Measurements from ENCODE around the gene SGCD. TPM values are rescaled to one million over a fixed set of nuclear protein-coding genes. Genes with fewer than 3 reads are reported as not detected.

Gene SGCD
- total and polyA plus RNA-seq, 9 of the 15 experiments (the other 6 are each of a cell fraction or from before 2014, with no cell fraction given) = not detected

DNA sequence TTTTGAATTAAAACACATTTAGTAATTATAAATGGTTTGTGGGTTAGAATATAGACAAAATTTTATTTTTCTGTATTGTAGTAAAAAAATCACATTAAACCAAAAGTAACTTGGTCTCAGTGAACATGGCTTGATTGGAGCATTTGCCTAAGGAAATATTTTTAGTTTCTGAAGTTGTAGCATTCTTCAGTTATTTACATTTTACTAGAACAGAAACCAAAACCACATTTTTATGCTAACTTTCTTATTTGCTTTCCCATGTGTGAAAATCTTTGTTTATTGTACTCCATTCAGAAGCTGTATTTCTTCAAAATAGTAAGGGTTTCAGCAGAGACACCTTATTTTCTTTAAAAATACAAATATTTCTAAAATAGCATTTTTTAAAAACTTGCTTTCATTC is 129.9 kb downstream of the SGCD start (continued):
- TF ChIP-seq, protein P1, sequence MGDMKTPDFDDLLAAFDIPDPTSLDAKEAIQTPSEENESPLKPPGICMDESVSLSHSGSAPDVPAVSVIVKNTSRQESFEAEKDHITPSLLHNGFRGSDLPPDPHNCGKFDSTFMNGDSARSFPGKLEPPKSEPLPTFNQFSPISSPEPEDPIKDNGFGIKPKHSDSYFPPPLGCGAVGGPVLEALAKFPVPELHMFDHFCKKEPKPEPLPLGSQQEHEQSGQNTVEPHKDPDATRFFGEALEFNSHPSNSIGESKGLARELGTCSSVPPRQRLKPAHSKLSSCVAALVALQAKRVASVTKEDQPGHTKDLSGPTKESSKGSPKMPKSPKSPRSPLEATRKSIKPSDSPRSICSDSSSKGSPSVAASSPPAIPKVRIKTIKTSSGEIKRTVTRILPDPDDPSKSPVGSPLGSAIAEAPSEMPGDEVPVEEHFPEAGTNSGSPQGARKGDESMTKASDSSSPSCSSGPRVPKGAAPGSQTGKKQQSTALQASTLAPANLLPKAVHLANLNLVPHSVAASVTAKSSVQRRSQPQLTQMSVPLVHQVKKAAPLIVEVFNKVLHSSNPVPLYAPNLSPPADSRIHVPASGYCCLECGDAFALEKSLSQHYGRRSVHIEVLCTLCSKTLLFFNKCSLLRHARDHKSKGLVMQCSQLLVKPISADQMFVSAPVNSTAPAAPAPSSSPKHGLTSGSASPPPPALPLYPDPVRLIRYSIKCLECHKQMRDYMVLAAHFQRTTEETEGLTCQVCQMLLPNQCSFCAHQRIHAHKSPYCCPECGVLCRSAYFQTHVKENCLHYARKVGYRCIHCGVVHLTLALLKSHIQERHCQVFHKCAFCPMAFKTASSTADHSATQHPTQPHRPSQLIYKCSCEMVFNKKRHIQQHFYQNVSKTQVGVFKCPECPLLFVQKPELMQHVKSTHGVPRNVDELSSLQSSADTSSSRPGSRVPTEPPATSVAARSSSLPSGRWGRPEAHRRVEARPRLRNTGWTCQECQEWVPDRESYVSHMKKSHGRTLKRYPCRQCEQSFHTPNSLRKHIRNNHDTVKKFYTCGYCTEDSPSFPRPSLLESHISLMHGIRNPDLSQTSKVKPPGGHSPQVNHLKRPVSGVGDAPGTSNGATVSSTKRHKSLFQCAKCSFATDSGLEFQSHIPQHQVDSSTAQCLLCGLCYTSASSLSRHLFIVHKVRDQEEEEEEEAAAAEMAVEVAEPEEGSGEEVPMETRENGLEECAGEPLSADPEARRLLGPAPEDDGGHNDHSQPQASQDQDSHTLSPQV (IDR thresholded peaks at IDR 0.05) = no peak
- no peak for TF ChIP-seq RFX7 (CRISPR knock-in tag; IDR thresholded peaks at IDR 0.05)
- TF ChIP-seq, protein P2, sequence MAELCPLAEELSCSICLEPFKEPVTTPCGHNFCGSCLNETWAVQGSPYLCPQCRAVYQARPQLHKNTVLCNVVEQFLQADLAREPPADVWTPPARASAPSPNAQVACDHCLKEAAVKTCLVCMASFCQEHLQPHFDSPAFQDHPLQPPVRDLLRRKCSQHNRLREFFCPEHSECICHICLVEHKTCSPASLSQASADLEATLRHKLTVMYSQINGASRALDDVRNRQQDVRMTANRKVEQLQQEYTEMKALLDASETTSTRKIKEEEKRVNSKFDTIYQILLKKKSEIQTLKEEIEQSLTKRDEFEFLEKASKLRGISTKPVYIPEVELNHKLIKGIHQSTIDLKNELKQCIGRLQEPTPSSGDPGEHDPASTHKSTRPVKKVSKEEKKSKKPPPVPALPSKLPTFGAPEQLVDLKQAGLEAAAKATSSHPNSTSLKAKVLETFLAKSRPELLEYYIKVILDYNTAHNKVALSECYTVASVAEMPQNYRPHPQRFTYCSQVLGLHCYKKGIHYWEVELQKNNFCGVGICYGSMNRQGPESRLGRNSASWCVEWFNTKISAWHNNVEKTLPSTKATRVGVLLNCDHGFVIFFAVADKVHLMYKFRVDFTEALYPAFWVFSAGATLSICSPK (IDR thresholded peaks at IDR 0.05; ENCODE audit: borderline replicate concordance) = no peak

DNA sequence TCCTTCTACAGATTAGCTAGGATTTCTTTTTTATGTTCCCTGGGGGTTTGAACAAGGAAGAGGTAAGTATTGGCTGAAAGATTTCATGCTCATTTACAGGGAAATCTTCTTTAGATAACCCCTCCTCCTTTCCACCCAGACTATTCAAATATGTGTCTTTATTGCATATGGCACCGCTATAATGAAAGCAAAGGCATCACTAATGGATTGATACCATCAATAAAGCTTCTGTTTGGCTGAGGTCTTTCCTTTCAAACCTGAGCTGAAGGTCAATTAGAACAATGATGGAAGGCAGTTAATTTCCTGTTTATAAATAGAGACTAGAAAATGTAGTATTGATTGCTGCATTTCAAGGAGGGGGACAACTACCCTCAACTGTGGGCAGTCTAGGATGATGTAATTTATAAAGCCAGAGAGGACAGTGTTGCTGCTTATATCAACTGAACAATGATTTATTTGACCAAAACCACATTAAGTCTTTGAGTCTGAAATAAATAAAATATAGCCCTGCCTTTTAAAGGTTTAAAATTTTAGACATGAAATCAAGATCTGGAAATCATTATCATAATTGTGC is 132.9 kb downstream of the SGCD start:
- POLR2A ChIA-PET = no interaction called here
- no peak for DNase-seq (ENCODE audit: extremely low read depth in 1 of 4, low spot score in 3 of 4)

More for the DNA sequence above, 132.9 kb downstream of the SGCD start:
- FAIRE-seq = no peak
- CTCF ChIA-PET (ENCODE audit: low intra/inter-chr PET ratio) = no interaction called here
- TF ChIP-seq CBX5 (IDR thresholded peaks at IDR 0.05; ENCODE audit: borderline replicate concordance, low read depth) = no peak
- Histone ChIP-seq H3K79me2 (ENCODE audit: control insufficient read depth, insufficient read depth, low read length) (no peaks in the 10 kb centered on the region), H3K27ac (ENCODE audit: extremely low read depth, low read depth, low read length) (no peak overlapping the region), H4K20me1 (replicated peaks; ENCODE audit: control insufficient read depth, insufficient read depth, low read length) (no peaks in the 10 kb centered on the region), H3K9me3 (replicated peaks; ENCODE audit: control insufficient read depth, insufficient read depth, low read depth, low read length) (no peaks in the 10 kb centered on the region), H2AFZ (ENCODE audit: low read depth, low read length) (no peak overlapping the region), H3K36me3 (ENCODE audit: control insufficient read depth, insufficient read depth, low read length) (no peaks in the 10 kb centered on the region), H3K4me2 (ENCODE audit: insufficient read depth, low read length) (no peak overlapping the region), H3K9me1 (ENCODE audit: control insufficient read depth, insufficient read depth, low read length) (no peaks in the 10 kb centered on the region), H3K9ac (ENCODE audit: insufficient read depth in 1 of 2, low read depth in 2 of 2, low read length in 2 of 2) (no peak overlapping the region), H3K4me1 (replicated peaks in 1 of 2; ENCODE audit: control insufficient read depth in 2 of 2, insufficient read depth in 2 of 2, low read length in 2 of 2) (no peaks in the 10 kb centered on the region), H3K4me3 (no peak overlapping the region), H3K27me3 (ENCODE audit: control insufficient read depth in 2 of 2, insufficient read depth in 2 of 2, low read length in 2 of 2) (no peaks in the 10 kb centered on the region)
- no TSS peak for BruUV-seq (replicated peaks)
- WGBS (ENCODE audit: insufficient coverage, low coverage, missing lambda C conversion rate) = 0% methylated on average over 1 of the region's 1 CpG
- in situ Hi-C loops (cut with MboI) = no loop called here
- no peak for ATAC-seq
- intact Hi-C loops (cut with micrococcal nuclease) = no loop called here
